DND-41 (cell line): ENCODE results near the gene MIEN1.

Experiments
- ATAC-seq: fragments of 200-7000 bp; cut with Tn5 transposase; 3 replicates; pipeline ENCODE4 v1.9.1; 2021; ENCODE audit warnings: low read depth; ENCODE audit not compliant: insufficient read depth
- DNase-seq: peaks from one replicate; pipeline ENCODE4 v3.0.0-alpha.2; 2020
- H2AFZ ChIP-seq: 2 replicates; pipeline ENCODE4 v1.6.0; 2012; ENCODE audit warnings: low read depth, low read length
- H3K27ac ChIP-seq: 2 replicates; pipeline ENCODE4 v1.5.1; 2012; ENCODE audit warnings: low read length, inconsistent platforms
- H3K27me3 ChIP-seq: fragments of 200-600 bp; sonication (generic); 2 replicates; pipeline ENCODE4 v1.6.0; 2012; ENCODE audit warnings: low read length, mild to moderate bottlenecking, inconsistent platforms; ENCODE audit not compliant: insufficient read depth, poor library complexity
- H3K36me3 ChIP-seq: 2 replicates; pipeline ENCODE4 v1.5.1; 2012; ENCODE audit warnings: low read length, inconsistent platforms; ENCODE audit not compliant: insufficient read depth
- H3K4me1 ChIP-seq: 2 replicates; pipeline ENCODE4 v1.5.1; 2012; ENCODE audit warnings: mild to moderate bottlenecking, low read length; ENCODE audit not compliant: insufficient read depth
- H3K4me2 ChIP-seq: 2 replicates; pipeline ENCODE4 v1.6.0; 2012; ENCODE audit warnings: mild to moderate bottlenecking, moderate library complexity, low read length, inconsistent platforms; ENCODE audit not compliant: insufficient read depth
- H3K4me3 ChIP-seq, 2 experiments: fragments of 200-600 bp in 1 of 2; shearing (Covaris generic) in 1 of 2; 2 replicates each; pipeline ENCODE4 v1.5.1; 2012 to 2016; ENCODE audit warnings: inconsistent platforms in 2 of 2, low read length in 2 of 2, mild to moderate bottlenecking in 2 of 2, low read depth in 1 of 2, moderate library complexity in 1 of 2
- H3K79me2 ChIP-seq: 2 replicates; pipeline ENCODE4 v1.6.0; 2012; ENCODE audit warnings: low read length, inconsistent platforms; ENCODE audit not compliant: insufficient read depth
- H3K9ac ChIP-seq: 2 replicates; pipeline ENCODE4 v1.6.0; 2012; ENCODE audit warnings: low read depth, mild to moderate bottlenecking, inconsistent platforms, low read length, moderate library complexity
- H3K9me3 ChIP-seq: 2 replicates; pipeline ENCODE4 v1.5.1; 2012; ENCODE audit warnings: low read length, moderate library complexity, mild to moderate bottlenecking, inconsistent platforms; ENCODE audit not compliant: insufficient read depth, severe bottlenecking
- H4K20me1 ChIP-seq: 2 replicates; pipeline ENCODE4 v1.6.0; 2012; ENCODE audit warnings: low read length; ENCODE audit not compliant: insufficient read depth
- CTCF ChIP-seq: IDR thresholded peaks from 2 replicates; pipeline ENCODE4 v1.5.1; 2012; ENCODE audit warnings: borderline replicate concordance, low read length, moderate library complexity, mild to moderate bottlenecking; ENCODE audit not compliant: poor library complexity, severe bottlenecking; ENCODE audit errors: extremely low read depth
- EZH2 ChIP-seq: IDR thresholded peaks from 3 replicates; pipeline ENCODE4 v1.6.1; 2012; ENCODE audit warnings: borderline replicate concordance, low read depth, mild to moderate bottlenecking, moderate library complexity, low read length, inconsistent platforms; ENCODE audit not compliant: severe bottlenecking

The MIEN1 gene

GRCh38 chr17:39754161-39754957 is 24.0 kb upstream of the MIEN1 start:
- peak overlapping the region; percentile 38 to 73 for H3K4me3 ChIP-seq
- peak overlapping the region; percentile 96 for H3K27ac ChIP-seq
- peak overlapping the region; percentile 96 for H3K4me2 ChIP-seq
- H3K9me3 ChIP-seq = no peaks in the 10 kb centered on the region
- H3K27me3 ChIP-seq = no peaks in the 10 kb centered on the region
- H3K36me3 ChIP-seq = no peaks in the 10 kb centered on the region
- DNase-seq = peak; percentile 98
- peak; percentile 82 for TF ChIP-seq CTCF
- TF ChIP-seq EZH2 = no peak
- peak overlapping the region; percentile 98 for H3K9ac ChIP-seq
- H3K4me1 ChIP-seq = peaks cover 69% of the 10 kb centered on the region
- no peaks in the 10 kb centered on the region for H3K79me2 ChIP-seq
- ATAC-seq = peak; percentile 82
- H4K20me1 ChIP-seq = no peaks in the 10 kb centered on the region
- peak overlapping the region; percentile 98 for H2AFZ ChIP-seq

DNA sequence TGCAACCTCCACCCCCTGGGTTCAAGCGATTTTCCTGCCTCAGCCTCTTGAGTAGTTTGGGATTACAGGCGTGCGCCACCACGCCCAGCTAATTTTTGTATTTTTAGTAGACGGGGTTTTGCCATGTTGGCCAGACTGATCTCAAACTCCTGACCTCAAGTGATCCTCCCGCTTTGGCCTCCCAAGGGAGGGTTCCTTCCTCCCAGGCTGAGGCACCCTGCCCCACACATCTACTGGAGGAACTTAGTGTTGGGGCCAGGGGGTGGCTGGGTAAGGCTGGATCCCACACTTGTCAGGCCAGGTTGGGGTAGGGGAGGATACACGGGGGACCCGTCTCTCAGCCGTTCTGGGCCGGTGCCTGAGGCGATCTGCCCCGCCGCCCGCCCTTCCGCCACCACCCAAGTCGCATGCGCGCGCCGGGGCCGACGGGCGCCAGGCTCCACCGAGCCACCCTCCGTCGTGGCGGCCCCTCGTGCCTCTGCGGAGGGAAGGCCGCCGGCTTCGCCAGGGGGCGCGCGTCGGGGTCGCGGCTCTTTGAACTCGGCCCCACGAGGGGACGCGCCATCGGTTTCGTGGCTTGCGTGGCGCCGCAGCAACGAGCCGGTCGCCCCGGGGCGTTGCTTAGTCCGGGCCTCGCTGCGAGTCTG is 23.3 kb upstream of the MIEN1 start:
- DNase-seq = no peak
- peak overlapping the region; percentile 96 for H3K4me2 ChIP-seq
- no peaks in the 10 kb centered on the region for H3K79me2 ChIP-seq
- no peaks in the 10 kb centered on the region for H4K20me1 ChIP-seq
- peak overlapping the region; percentile 96 for H3K27ac ChIP-seq
- H3K4me1 ChIP-seq = peaks cover 62% of the 10 kb centered on the region
- ATAC-seq = peak; percentile 25
- H3K9ac ChIP-seq = peak overlapping the region; percentile 98
- TF ChIP-seq EZH2 (no peak), CTCF (no peak)
- peak overlapping the region; percentile 38 to 73 for H3K4me3 ChIP-seq
- no peaks in the 10 kb centered on the region for H3K9me3 ChIP-seq
- no peaks in the 10 kb centered on the region for H3K36me3 ChIP-seq
- no peaks in the 10 kb centered on the region for H3K27me3 ChIP-seq
- peak overlapping the region; percentile 98 for H2AFZ ChIP-seq

GRCh38 chr17:39752241-39752881 is 22.0 kb upstream of the MIEN1 start:
- Histone ChIP-seq H3K9ac (no peak overlapping the region; the same call in 1 of the 2 replicates), H3K9me3 (no peaks in the 10 kb centered on the region), H2AFZ (no peak overlapping the region), H3K4me3 (no peak overlapping the region), H3K4me2 (peak overlapping the region; percentile 96; the same call in 1 of the 2 replicates), H3K27me3 (no peaks in the 10 kb centered on the region), H4K20me1 (no peaks in the 10 kb centered on the region), H3K27ac (no peak overlapping the region), H3K79me2 (no peaks in the 10 kb centered on the region), H3K36me3 (no peaks in the 10 kb centered on the region), H3K4me1 (peaks cover 49% of the 10 kb centered on the region)
- ATAC-seq = no peak
- DNase-seq = no peak
- TF ChIP-seq EZH2 = no peak
- TF ChIP-seq CTCF = no peak
